OCI-LY3 (cell line): ENCODE data around the gene LCE1D.

Experiments used
- H2AFZ ChIP-seq: fragments of 200-600, 300-600 bp; shearing (Covaris generic); 2 replicates; pipeline ENCODE4 v1.6.0; 2014; ENCODE audit warnings: antibody characterized with exemption, low read depth, low read length
- H3K27ac ChIP-seq: fragments of 200-600, 300-600 bp; sonication (generic); 2 replicates; pipeline ENCODE4 v1.5.1; 2014; ENCODE audit warnings: mild to moderate bottlenecking, low read length, moderate library complexity, mixed read lengths
- H3K27me3 ChIP-seq: fragments of 200-600, 300-600 bp; sonication (generic); 2 replicates; pipeline ENCODE4 v1.6.1; 2014; ENCODE audit warnings: low read depth, low read length, mixed read lengths
- H3K36me3 ChIP-seq: fragments of 200-600, 300-600 bp; sonication (generic); replicated peaks from 2 replicates; pipeline ENCODE3; 2014; ENCODE audit warnings: low read depth, low read length, mixed read lengths
- H3K4me1 ChIP-seq: fragments of 300-600, 200-600 bp; sonication (generic); 2 replicates; pipeline ENCODE4 v1.6.1; 2014; ENCODE audit warnings: low read length, mixed read lengths
- H3K4me2 ChIP-seq: fragments of 200-600, 300-600 bp; sonication (generic); 2 replicates; pipeline ENCODE4 v1.6.1; 2014; ENCODE audit warnings: low read length, mixed read lengths
- H3K4me3 ChIP-seq: fragments of 300-600, 200-600 bp; sonication (generic); 2 replicates; pipeline ENCODE4 v1.5.1; 2014; ENCODE audit warnings: antibody characterized with exemption, mild to moderate bottlenecking, low read length, moderate library complexity
- H3K79me2 ChIP-seq: fragments of 300-600, 200-600 bp; shearing (Covaris generic); 2 replicates; pipeline ENCODE4 v1.6.1; 2014; ENCODE audit warnings: mild to moderate bottlenecking, low read length, mixed read lengths
- H3K9ac ChIP-seq: fragments of 300-600, 200-600 bp; shearing (Covaris generic); 2 replicates; pipeline ENCODE4 v1.6.0; 2014; ENCODE audit warnings: mild to moderate bottlenecking, low read length, moderate library complexity
- H3K9me3 ChIP-seq: fragments of 200-600, 300-600 bp; shearing (Covaris generic); 2 replicates; pipeline ENCODE4 v1.6.1; 2014; ENCODE audit warnings: low read length, mixed read lengths; ENCODE audit not compliant: insufficient read depth
- H4K20me1 ChIP-seq: fragments of 200-600, 300-600 bp; sonication (generic); 2 replicates; pipeline ENCODE4 v1.6.1; 2016; ENCODE audit warnings: low read length, mixed read lengths; ENCODE audit not compliant: insufficient read depth
- CTCF ChIP-seq: fragments of 200-600, 300-600 bp; sonication (generic); IDR thresholded peaks from 2 replicates; pipeline ENCODE4 v1.5.1; 2014; ENCODE audit warnings: antibody characterized with exemption, low read length, low read depth
- EZH2phosphoT487 ChIP-seq: fragments of 200-600 bp; shearing (Covaris generic); IDR thresholded peaks from 2 replicates; pipeline ENCODE4 v1.6.1; 2018; ENCODE audit warnings: antibody characterized with exemption, mixed run types, low read depth

Gene LCE1D

GRCh38 chr1:152796421-152796820 lies at the start of gene LCE1D:
LCE1D (plus strand) TSS chr1:152796721; CDS start chr1:152797795, 1,074 bp downstream.
- no peak within 1 kb of the TSS for H3K9ac ChIP-seq
- H3K4me2 ChIP-seq: no peak within 1 kb of the TSS
- no peak for TF ChIP-seq EZH2phosphoT487
- no peak for TF ChIP-seq CTCF

GRCh38 chr1:152747831-152748230 lies 48.7 kb upstream of the LCE1D start:
- Histone ChIP-seq H3K9ac (no peak overlapping the region), H3K4me1 (no peaks in the 10 kb centered on the region), H3K9me3 (no peaks in the 10 kb centered on the region), H3K27ac (no peak overlapping the region), H3K79me2 (no peaks in the 10 kb centered on the region), H3K36me3 (no peaks in the 10 kb centered on the region), H2AFZ (no peak overlapping the region), H3K4me2 (no peak overlapping the region), H3K27me3 (peaks cover 53% of the 10 kb centered on the region), H3K4me3 (no peak overlapping the region), H4K20me1 (no peaks in the 10 kb centered on the region)
- TF ChIP-seq CTCF (no peak), EZH2phosphoT487 (no peak)

More at GRCh38 chr1:152796421-152796820, at the start of gene LCE1D:
- Histone ChIP-seq H3K27ac (no peak within 1 kb of the TSS), H3K4me3 (no peak within 1 kb of the TSS), H4K20me1 (no peaks in the 10 kb centered on the region), H3K9me3 (no peaks in the 10 kb centered on the region), H3K79me2 (no peaks in the 10 kb centered on the region), H3K4me1 (no peaks in the 10 kb centered on the region), H3K36me3 (no peaks in the 10 kb centered on the region), H2AFZ (no peak within 1 kb of the TSS), H3K27me3 (peaks cover 25% of the 10 kb centered on the region)

- Histone ChIP-seq H3K4me3 (no peak overlapping the region), H4K20me1 (no peaks in the 10 kb centered on the region), H2AFZ (no peak overlapping the region), H3K27me3 (peaks cover 60% of the 10 kb centered on the region), H3K4me1 (no peaks in the 10 kb centered on the region), H3K9me3 (no peaks in the 10 kb centered on the region), H3K79me2 (no peaks in the 10 kb centered on the region), H3K27ac (no peak overlapping the region), H3K36me3 (no peaks in the 10 kb centered on the region), H3K9ac (no peak overlapping the region), H3K4me2 (no peak overlapping the region)
- TF ChIP-seq CTCF (no peak), EZH2phosphoT487 (no peak)
These were observed 44.3 kb upstream of the LCE1D start for GRCh38 chr1:152752225-152752624.

GRCh38 chr1:152753586-152753985 lies 42.9 kb upstream of the LCE1D start:
- Histone ChIP-seq H3K27ac (no peak overlapping the region), H3K79me2 (no peaks in the 10 kb centered on the region), H4K20me1 (no peaks in the 10 kb centered on the region), H3K36me3 (no peaks in the 10 kb centered on the region), H3K4me3 (no peak overlapping the region), H3K9me3 (no peaks in the 10 kb centered on the region), H2AFZ (no peak overlapping the region), H3K27me3 (peaks cover 56% of the 10 kb centered on the region), H3K9ac (no peak overlapping the region), H3K4me1 (no peaks in the 10 kb centered on the region), H3K4me2 (no peak overlapping the region)
- no peak for TF ChIP-seq CTCF
- TF ChIP-seq EZH2phosphoT487: no peak
